MM.1S (cell line): Measurements from ENCODE around the gene IRAK4.

Source experiments
- CTCF ChIP-seq: fragments of 300-600 bp; sonication (generic); IDR thresholded peaks from 2 replicates; pipeline ENCODE4 v1.5.1; 2016; ENCODE audit warnings: antibody characterized with exemption, low read length, mixed read lengths
- EZH2 ChIP-seq: fragments of 300-600 bp; sonication (generic); optimal IDR thresholded peaks from 2 replicates; pipeline ENCODE3; 2017; ENCODE audit warnings: low read depth, mild to moderate bottlenecking, antibody characterized with exemption, low read length, mixed read lengths
- EZH2phosphoT487 ChIP-seq: fragments of 300-600 bp; sonication (generic); IDR thresholded peaks from 2 replicates; pipeline ENCODE4 v1.6.1; 2018; ENCODE audit warnings: antibody characterized with exemption, low read length

DNA sequence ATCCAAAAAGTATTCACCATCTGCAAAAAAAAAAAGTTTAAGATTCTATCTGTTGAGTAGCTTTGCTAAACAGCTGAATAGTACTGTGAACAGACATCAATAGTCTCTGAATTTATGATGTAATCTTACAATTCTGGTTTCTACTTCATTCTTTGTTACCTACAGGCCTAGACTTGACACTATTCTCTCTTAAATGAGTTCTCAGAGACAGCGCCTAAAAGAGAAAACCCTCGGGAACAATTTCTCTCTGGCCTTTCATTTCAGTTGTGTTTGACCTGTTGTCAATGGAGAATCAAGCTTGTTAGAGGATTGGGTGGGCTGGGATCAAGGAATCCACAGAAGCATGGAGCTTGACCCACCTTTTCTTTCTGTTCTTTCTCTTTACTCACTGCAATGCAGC is 53.3 kb downstream of the IRAK4 start:
- TF ChIP-seq CTCF (no peak), EZH2 (no peak), EZH2phosphoT487 (no peak)
